ENCODE data around the gene VTI1A.

GRCh38 chr10:112689327-112690072, 242.5 kb downstream of the VTI1A start:
- TF ChIP-seq, protein P1, sequence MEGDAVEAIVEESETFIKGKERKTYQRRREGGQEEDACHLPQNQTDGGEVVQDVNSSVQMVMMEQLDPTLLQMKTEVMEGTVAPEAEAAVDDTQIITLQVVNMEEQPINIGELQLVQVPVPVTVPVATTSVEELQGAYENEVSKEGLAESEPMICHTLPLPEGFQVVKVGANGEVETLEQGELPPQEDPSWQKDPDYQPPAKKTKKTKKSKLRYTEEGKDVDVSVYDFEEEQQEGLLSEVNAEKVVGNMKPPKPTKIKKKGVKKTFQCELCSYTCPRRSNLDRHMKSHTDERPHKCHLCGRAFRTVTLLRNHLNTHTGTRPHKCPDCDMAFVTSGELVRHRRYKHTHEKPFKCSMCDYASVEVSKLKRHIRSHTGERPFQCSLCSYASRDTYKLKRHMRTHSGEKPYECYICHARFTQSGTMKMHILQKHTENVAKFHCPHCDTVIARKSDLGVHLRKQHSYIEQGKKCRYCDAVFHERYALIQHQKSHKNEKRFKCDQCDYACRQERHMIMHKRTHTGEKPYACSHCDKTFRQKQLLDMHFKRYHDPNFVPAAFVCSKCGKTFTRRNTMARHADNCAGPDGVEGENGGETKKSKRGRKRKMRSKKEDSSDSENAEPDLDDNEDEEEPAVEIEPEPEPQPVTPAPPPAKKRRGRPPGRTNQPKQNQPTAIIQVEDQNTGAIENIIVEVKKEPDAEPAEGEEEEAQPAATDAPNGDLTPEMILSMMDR (IDR thresholded peaks at IDR 0.05; ENCODE audit: low read depth, low read length) = peak; percentile 8
- TF ChIP-seq MAX (IDR thresholded peaks at IDR 0.05; ENCODE audit: low read depth, low read length) = no peak
- no peak for TF ChIP-seq POLR2A (IDR thresholded peaks at IDR 0.05; ENCODE audit: extremely low read depth, insufficient read length)

Measured in NB4 (cell line).